HepG2 (cell line): ENCODE measurements around the gene MYBPC2.

Experiments
- POGZ ChIP-seq: sonication (generic); formaldehyde crosslinking; IDR thresholded peaks from 2 replicates; pipeline ENCODE4 v1.4.0; 2020; ENCODE audit warnings: mild to moderate bottlenecking, missing genetic modification reagents
- ZNF670 ChIP-seq: sonication (generic); formaldehyde crosslinking; IDR thresholded peaks from 2 replicates; pipeline ENCODE4 v1.8.0; 2022; ENCODE audit warnings: mild to moderate bottlenecking, missing genetic modification reagents, borderline replicate concordance
- TF ChIP-seq, protein P1 (sequence below): sonication (generic); formaldehyde crosslinking; IDR thresholded peaks from 2 replicates; pipeline ENCODE4 v1.5.0; 2020; ENCODE audit warnings: missing genetic modification reagents, mild to moderate bottlenecking, borderline replicate concordance
- TF ChIP-seq, protein P2 (sequence below): sonication (generic); formaldehyde crosslinking; IDR thresholded peaks from 2 replicates; pipeline ENCODE4 v1.5.1; 2020; ENCODE audit warnings: missing genetic modification reagents, mild to moderate bottlenecking, borderline replicate concordance

DNA sequence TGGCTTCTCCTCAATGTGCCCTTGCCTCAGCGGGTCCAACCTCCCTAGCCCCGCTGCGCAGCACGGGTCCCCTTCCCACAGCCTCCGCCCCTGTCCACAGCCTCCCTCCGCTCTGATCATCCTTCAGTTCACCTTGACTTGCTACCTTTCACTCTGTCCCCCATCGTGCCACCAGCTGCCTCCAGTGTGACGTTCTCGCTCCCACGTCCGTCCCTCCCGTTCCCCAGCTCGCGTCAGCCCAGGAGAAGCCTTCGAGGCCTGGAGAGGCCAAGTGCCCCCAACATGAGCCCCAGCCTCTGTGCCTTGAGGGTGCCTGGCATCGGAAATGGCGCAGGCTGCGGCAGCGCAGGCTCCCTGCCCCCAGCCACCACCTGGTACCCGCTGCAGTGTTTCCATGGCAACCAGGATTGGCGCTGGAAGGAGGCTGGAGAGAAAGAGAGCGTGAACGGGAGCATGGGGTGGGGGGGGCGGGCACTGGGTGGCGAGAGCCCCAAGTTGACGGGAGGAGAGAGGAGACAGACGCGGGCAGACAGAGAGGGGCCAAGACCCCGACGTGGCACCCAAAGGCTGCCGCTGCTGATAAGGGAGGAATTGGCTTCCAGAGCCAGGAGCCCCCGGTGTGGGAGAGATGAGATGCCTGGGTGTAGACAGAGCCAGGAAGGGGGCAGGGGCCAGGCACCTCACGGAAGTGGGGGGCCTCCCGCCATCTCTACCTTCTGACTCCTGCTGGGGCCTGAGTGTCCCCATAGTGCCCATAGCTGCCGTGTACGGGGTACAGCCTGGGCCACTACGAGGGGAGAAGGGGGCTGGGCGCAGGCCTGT lies 81.9 kb downstream of the MYBPC2 start:
- TF ChIP-seq, protein P1, sequence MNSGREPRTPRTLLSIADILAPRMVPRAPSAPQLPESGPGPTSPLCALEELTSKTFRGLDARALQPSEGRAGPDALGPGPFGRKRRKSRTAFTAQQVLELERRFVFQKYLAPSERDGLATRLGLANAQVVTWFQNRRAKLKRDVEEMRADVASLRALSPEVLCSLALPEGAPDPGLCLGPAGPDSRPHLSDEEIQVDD (CRISPR knock-in tag) = no peak
- TF ChIP-seq, protein P2, sequence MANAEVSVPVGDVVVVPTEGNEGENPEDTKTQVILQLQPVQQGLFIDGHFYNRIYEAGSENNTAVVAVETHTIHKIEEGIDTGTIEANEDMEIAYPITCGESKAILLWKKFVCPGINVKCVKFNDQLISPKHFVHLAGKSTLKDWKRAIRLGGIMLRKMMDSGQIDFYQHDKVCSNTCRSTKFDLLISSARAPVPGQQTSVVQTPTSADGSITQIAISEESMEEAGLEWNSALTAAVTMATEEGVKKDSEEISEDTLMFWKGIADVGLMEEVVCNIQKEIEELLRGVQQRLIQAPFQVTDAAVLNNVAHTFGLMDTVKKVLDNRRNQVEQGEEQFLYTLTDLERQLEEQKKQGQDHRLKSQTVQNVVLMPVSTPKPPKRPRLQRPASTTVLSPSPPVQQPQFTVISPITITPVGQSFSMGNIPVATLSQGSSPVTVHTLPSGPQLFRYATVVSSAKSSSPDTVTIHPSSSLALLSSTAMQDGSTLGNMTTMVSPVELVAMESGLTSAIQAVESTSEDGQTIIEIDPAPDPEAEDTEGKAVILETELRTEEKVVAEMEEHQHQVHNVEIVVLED (CRISPR knock-in tag) = no peak
- TF ChIP-seq ZNF670 (CRISPR knock-in tag) (no peak), POGZ (CRISPR knock-in tag) (no peak)
